ENCODE measurements around the gene PDCL2. TPM values are rescaled to one million over a fixed set of nuclear protein-coding genes. Genes with fewer than 3 reads are reported as not detected.
"Not testable (repeated sequence)": the region's sequence is repeated elsewhere in the genome, so short reads cannot be mapped to it uniquely, and the experiment has no call there.

PDCL2 gene, protein sequence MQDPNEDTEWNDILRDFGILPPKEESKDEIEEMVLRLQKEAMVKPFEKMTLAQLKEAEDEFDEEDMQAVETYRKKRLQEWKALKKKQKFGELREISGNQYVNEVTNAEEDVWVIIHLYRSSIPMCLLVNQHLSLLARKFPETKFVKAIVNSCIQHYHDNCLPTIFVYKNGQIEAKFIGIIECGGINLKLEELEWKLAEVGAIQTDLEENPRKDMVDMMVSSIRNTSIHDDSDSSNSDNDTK
- total RNA-seq (not detected), polyA plus RNA-seq (ENCODE audit: insufficient read depth in 1 of 8, insufficient read length in 8 of 8, low replicate concordance in 1 of 8) (not detected)
- long read RNA-seq, donor 1: 0 reads
- long read RNA-seq, donor 2: 0 reads
- long read RNA-seq, donor 3: 0 reads
- long read RNA-seq, donor 4: 0 reads
- long read RNA-seq, donor 5: 0 reads
- long read RNA-seq, donor 6: 0 reads
- long read RNA-seq, donor 7: 0 reads
- long read RNA-seq, donor 8: 0 reads
- long read RNA-seq, donor 9: 0 reads
- long read RNA-seq, donor 10: 0 reads
- long read RNA-seq, donor 11: 0 reads

DNA sequence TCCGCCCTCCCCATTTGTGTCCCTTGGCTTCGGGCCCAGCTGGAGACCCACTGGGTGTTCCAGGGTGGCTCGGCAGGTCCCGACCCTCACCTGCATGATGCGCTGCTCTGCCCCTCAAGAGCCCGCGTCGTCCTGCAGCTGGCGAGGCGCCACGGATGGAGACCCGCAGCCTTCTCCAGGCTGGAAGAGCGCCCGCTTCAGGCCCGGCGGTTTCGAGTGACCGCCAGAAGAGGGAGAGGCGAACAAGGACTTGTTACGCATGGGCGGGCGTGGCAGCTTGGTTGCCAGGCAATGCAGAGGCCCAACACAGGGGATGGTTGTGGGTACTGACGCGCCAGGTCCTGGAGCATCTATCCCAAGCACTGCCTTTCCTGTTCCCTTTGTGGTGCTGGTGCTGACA is at the start of gene PDCL2:
PDCL2 (minus strand) TSS at position 232 of the 400 bp plus-strand sequence; CDS start at position 96, 136 bp downstream.
- DNase-seq: no peak
- WGBS (ENCODE audit: insufficient coverage): 83% methylated on average over 12 of the region's 24 CpGs
- H3K27ac ChIP-seq (ENCODE audit: low read length): no peak within 1 kb of the TSS
- no peaks in the 10 kb centered on the region for H3K27me3 ChIP-seq (ENCODE audit: control insufficient read depth, insufficient read depth, low read length)
- H3K4me3 ChIP-seq (ENCODE audit: low read length): no peak within 1 kb of the TSS
- H3K4me1 ChIP-seq (ENCODE audit: control insufficient read depth, insufficient read depth, low read length): no peaks in the 10 kb centered on the region
- H3K36me3 ChIP-seq (ENCODE audit: control insufficient read depth, insufficient read depth, low read length): no peaks in the 10 kb centered on the region
- H3K9me3 ChIP-seq (replicated peaks; ENCODE audit: control insufficient read depth, low read depth, low read length): no peaks in the 10 kb centered on the region

DNA sequence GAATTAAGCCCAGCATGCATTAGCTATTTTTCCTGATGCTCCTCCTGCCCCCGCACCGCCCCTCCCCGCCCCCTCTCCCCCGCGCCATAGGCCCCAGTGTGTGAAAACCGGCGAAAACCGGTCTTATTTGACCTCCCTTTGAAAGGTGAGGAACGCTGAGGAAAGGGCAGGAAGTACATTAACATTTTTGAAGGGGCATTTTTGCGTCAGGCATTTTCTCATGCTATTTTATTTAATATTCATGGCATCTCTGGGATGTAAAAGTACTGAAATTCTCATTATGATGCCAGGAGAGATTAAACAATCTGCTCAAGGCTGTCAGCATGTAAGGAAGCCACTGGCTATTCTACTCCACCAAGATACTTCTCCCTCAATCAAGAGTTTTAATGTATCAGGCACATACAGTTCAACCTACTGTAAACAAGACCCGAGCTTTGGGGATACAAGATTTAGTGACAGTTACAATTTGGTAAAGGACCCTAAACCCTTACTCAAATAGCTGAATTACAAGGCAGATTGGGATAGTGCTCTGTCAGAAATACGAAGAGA is 45.3 kb upstream of the PDCL2 start:
- no peaks in the 10 kb centered on the region for H3K36me3 ChIP-seq (ENCODE audit: control insufficient read depth, insufficient read depth, low read length)
- H3K4me3 ChIP-seq (ENCODE audit: low read length): no peak overlapping the region
- no peak overlapping the region for H3K27ac ChIP-seq (ENCODE audit: low read length)
- H3K9me3 ChIP-seq (replicated peaks; ENCODE audit: control insufficient read depth, low read depth, low read length): no peaks in the 10 kb centered on the region
- peaks cover 25% of the 10 kb centered on the region for H3K27me3 ChIP-seq (ENCODE audit: control insufficient read depth, insufficient read depth, low read length)
- WGBS (ENCODE audit: insufficient coverage): no CpG with 5 or more reads among the region's 12 CpGs
- H3K4me1 ChIP-seq (ENCODE audit: control insufficient read depth, insufficient read depth, low read length): peaks cover 13% of the 10 kb centered on the region
- DNase-seq: no peak

DNA sequence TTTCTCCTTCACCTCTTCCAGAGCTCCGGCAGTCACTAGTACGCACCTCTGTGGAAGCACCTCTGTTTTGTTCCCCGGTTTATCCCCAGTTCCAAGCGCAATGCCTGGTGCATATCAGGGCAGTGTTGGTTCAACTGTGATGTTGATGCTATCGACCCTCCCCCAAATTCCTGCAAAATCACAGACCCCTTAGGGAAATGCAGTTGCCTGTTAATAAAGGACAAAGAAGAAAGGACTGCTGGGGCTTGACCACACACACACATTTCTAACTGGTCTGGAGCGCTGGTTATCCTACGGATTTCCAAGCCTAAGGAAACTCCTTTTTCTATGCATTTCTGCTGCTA is 44.6 kb upstream of the PDCL2 start:
- no peaks in the 10 kb centered on the region for H3K9me3 ChIP-seq (replicated peaks; ENCODE audit: control insufficient read depth, low read depth, low read length)
- no peak overlapping the region for H3K27ac ChIP-seq (ENCODE audit: low read length)
- no peaks in the 10 kb centered on the region for H3K36me3 ChIP-seq (ENCODE audit: control insufficient read depth, insufficient read depth, low read length)
- H3K4me1 ChIP-seq (ENCODE audit: control insufficient read depth, insufficient read depth, low read length): peaks cover 13% of the 10 kb centered on the region
- 14% methylated on average over 2 of the region's 7 CpGs for WGBS (ENCODE audit: insufficient coverage)
- peaks cover 25% of the 10 kb centered on the region for H3K27me3 ChIP-seq (ENCODE audit: control insufficient read depth, insufficient read depth, low read length)
- H3K4me3 ChIP-seq (ENCODE audit: low read length): peak overlapping the region; percentile 24
- no peak for DNase-seq

DNA sequence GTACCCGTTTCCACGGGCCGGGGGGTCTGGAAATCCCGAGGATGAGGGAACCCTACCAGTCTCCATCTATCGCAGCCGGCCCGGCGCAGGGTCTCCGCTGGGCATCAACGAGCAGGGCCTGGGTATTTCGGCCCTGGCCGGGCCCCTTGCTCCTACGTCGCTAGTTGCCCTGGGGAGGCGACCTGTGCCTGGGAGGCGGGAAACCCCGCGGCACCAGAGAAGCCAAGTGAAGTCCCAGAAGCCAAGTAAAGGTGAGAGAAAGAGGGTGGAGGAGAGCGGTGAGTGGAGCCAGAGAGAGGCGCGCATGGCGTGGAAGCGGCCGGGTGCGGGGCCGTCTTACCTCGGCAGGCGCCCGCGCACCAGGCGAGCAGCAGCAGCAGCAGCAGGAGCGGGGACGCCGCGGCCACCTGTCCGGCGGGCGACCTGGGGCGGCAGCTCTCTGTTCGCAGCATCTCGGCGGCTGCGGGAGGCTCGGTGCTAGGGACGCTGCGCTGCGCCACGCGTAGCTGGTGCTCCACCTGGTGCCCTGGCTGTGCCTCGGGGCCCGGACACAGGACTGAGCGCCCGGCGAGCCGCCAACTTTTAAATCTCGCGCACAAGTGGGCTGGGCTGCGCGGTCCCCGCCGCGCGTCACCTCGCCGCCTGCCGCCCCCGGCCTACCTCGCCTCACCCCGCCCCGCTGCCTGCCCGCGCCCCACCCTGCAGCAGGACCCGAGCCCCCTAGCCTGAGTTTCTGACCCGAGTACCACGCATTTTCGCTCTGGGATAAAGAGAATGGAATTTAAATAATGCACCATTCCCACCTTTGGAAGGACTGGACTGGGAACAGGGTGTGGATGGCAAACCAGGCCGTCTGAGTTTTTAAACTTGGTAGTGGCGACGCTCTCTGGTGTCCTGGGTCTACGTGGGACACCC is 44.0 kb upstream of the PDCL2 start, which contains the start of gene NMU:
NMU (minus strand) TSS at position 558 of the 915 bp plus-strand sequence; CDS start at position 452, 106 bp downstream.
- H3K9me3 ChIP-seq (replicated peaks; ENCODE audit: control insufficient read depth, low read depth, low read length): no peaks in the 10 kb centered on the region
- H3K27ac ChIP-seq (ENCODE audit: low read length): no peak within 1 kb of the TSS
- H3K4me1 ChIP-seq (ENCODE audit: control insufficient read depth, insufficient read depth, low read length): peaks cover 13% of the 10 kb centered on the region
- peak within 1 kb of the TSS; percentile 24 for H3K4me3 ChIP-seq (ENCODE audit: low read length)
- peak; percentile 36 for DNase-seq
- under 1% methylated on average over 68 of the region's 80 CpGs for WGBS (ENCODE audit: insufficient coverage)
- no peaks in the 10 kb centered on the region for H3K36me3 ChIP-seq (ENCODE audit: control insufficient read depth, insufficient read depth, low read length)
- peaks cover 25% of the 10 kb centered on the region for H3K27me3 ChIP-seq (ENCODE audit: control insufficient read depth, insufficient read depth, low read length)

DNA sequence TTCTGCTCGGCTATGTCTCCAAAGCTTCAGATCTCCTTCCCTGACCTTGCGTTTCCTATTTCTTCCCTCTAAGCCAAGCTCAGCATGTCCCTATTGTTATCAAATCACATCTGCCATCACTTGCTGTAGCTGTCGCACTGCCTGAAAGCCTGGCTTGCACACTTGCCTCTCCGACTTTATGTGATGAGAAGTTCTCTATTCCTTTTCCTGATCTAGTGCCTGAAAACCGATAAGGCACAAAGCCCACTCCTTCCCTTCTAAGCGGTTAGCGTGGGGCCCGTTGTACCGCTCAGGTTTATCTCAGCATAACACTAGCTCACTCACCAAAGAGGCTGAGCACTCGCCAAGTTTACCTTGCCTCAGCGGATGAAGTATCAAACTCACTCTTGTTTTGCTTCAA is 43.2 kb upstream of the PDCL2 start:
- 7% methylated on average over 11 of the region's 11 CpGs for WGBS (ENCODE audit: insufficient coverage)
- no peak for DNase-seq
- H3K27ac ChIP-seq (ENCODE audit: low read length): no peak overlapping the region
- H3K9me3 ChIP-seq (replicated peaks; ENCODE audit: control insufficient read depth, low read depth, low read length): no peaks in the 10 kb centered on the region
- peaks cover 13% of the 10 kb centered on the region for H3K4me1 ChIP-seq (ENCODE audit: control insufficient read depth, insufficient read depth, low read length)
- H3K27me3 ChIP-seq (ENCODE audit: control insufficient read depth, insufficient read depth, low read length): peaks cover 25% of the 10 kb centered on the region
- H3K36me3 ChIP-seq (ENCODE audit: control insufficient read depth, insufficient read depth, low read length): no peaks in the 10 kb centered on the region
- H3K4me3 ChIP-seq (ENCODE audit: low read length): no peak overlapping the region

DNA sequence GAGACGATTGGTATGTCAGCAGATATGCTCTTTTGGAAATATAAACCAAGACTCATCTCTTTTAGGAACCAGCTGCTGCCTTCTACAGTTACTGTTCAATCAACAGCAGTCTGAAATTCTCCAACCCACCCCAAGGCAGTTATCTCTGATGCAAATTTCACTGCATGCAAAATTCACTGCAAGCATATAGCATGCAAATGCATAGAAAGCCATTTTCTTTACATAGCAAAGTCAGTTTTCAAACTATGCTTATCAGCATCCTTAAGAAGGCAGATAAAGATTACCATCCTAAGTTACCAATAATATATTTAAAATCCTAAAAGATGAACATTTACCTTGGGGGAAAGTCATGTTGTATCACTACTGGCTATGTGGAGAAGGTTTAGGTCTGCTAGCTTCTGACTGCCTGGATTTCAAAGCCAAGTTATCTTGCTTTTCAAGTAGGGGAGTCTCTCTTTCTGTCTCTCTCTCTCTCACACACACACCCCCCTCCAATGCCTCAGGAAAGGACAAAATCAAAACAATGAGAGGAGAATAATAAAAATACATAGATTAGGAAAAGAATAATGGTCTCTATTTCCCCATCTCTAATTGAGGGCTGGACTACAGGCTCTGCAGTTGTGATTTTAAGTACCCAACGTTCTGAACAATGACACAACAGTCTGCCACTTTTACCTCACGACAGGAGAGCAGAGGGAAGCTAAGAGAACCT is 42.5 kb upstream of the PDCL2 start:
- DNase-seq: no peak
- H3K27me3 ChIP-seq (ENCODE audit: control insufficient read depth, insufficient read depth, low read length): peaks cover 25% of the 10 kb centered on the region
- H3K36me3 ChIP-seq (ENCODE audit: control insufficient read depth, insufficient read depth, low read length): no peaks in the 10 kb centered on the region
- WGBS (ENCODE audit: insufficient coverage): 17% methylated on average over 1 of the region's 3 CpGs
- no peak overlapping the region for H3K4me3 ChIP-seq (ENCODE audit: low read length)
- H3K9me3 ChIP-seq (replicated peaks; ENCODE audit: control insufficient read depth, low read depth, low read length): no peaks in the 10 kb centered on the region
- no peak overlapping the region for H3K27ac ChIP-seq (ENCODE audit: low read length)
- peaks cover 13% of the 10 kb centered on the region for H3K4me1 ChIP-seq (ENCODE audit: control insufficient read depth, insufficient read depth, low read length)

DNA sequence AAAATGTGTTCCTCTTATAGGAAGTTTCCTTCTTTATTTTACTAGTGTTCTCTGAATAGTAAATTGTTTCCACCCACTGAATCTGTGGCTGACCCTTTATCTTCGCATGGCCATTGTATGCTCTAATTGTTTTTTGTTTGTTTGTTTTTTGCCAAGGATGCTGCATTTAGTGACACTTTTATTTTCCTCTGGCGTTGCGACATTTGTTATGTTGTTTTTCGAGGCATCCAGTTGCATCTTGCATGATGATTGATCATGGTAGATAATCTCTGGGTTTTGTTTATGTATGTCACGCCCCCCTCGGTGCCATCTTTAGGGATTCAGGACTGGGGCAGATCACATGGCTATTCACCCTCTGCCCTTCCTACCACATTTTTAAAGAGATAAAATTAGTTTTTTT is 41.9 kb upstream of the PDCL2 start:
- peaks cover 13% of the 10 kb centered on the region for H3K4me1 ChIP-seq (ENCODE audit: control insufficient read depth, insufficient read depth, low read length)
- H3K9me3 ChIP-seq (replicated peaks; ENCODE audit: control insufficient read depth, low read depth, low read length): no peaks in the 10 kb centered on the region
- DNase-seq: no peak
- no peak overlapping the region for H3K27ac ChIP-seq (ENCODE audit: low read length)
- 65% methylated on average over 2 of the region's 6 CpGs for WGBS (ENCODE audit: insufficient coverage)
- no peaks in the 10 kb centered on the region for H3K36me3 ChIP-seq (ENCODE audit: control insufficient read depth, insufficient read depth, low read length)
- H3K4me3 ChIP-seq (ENCODE audit: low read length): no peak overlapping the region
- peaks cover 25% of the 10 kb centered on the region for H3K27me3 ChIP-seq (ENCODE audit: control insufficient read depth, insufficient read depth, low read length)

DNA sequence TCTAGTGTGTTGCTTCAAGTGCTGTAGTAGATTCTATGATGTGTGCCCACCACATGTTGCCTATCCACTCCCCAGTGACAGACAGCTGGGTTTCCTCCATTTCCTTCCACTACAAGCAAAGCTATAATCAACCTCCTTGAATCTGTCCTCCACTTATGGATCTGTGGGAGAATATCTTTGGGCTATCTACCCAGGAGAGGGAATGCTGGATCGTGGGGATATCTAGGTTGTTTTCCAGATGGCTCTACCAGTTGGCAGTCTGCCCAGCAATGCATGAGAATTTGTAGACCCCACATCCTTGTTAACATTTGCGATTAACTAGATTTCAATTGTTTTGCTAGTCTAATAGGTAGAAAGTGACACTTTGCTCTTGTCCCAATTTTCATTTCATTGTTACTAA is 33.8 kb upstream of the PDCL2 start:
- DNase-seq: no peak
- H3K27me3 ChIP-seq (ENCODE audit: control insufficient read depth, insufficient read depth, low read length): no peaks in the 10 kb centered on the region
- no CpG with 5 or more reads among the region's 2 CpGs for WGBS (ENCODE audit: insufficient coverage)
- H3K4me1 ChIP-seq (ENCODE audit: control insufficient read depth, insufficient read depth, low read length): no peaks in the 10 kb centered on the region
- no peak overlapping the region for H3K27ac ChIP-seq (ENCODE audit: low read length)
- H3K9me3 ChIP-seq (replicated peaks; ENCODE audit: control insufficient read depth, low read depth, low read length): no peaks in the 10 kb centered on the region
- H3K4me3 ChIP-seq (ENCODE audit: low read length): no peak overlapping the region
- H3K36me3 ChIP-seq (ENCODE audit: control insufficient read depth, insufficient read depth, low read length): no peaks in the 10 kb centered on the region

DNA sequence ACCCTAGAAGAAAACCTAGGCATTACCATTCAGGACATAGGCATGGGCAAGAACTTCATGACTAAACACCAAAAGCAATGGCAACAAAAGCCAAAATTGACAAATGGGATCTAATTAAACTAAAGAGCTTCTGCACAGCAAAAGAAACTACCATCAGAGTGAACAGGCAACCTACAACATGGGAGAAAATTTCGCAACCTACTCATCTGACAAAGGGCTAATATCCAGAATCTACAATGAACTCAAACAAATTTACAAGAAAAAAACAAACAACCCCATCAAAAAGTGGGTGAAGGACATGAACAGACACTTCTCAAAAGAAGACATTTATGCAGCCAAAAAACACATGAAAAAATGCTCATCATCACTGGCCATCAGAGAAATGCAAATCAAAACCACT is 32.0 kb upstream of the PDCL2 start:
- no CpG with 5 or more reads among the region's 1 CpG for WGBS (ENCODE audit: insufficient coverage)
- H3K4me1 ChIP-seq (ENCODE audit: control insufficient read depth, insufficient read depth, low read length); H3K27ac ChIP-seq (ENCODE audit: low read length); DNase-seq; H3K36me3 ChIP-seq (ENCODE audit: control insufficient read depth, insufficient read depth, low read length); H3K27me3 ChIP-seq (ENCODE audit: control insufficient read depth, insufficient read depth, low read length); H3K4me3 ChIP-seq (ENCODE audit: low read length); H3K9me3 ChIP-seq (replicated peaks; ENCODE audit: control insufficient read depth, low read depth, low read length): not testable (repeated sequence)
